Liver (tissue), 9 donors: Measurements from ENCODE around the gene NINJ1. TPM values are rescaled to one million over a fixed set of nuclear protein-coding genes. Genes with fewer than 3 reads are reported as not detected.
"Not testable (repeated sequence)": the region's sequence is repeated elsewhere in the genome, so short reads cannot be mapped to it uniquely, and the experiment has no call there.

Experiments used
- DNase-seq: peaks from one replicate; pipeline ENCODE4 v3.0.0-alpha.2; 2017; ENCODE audit warnings: low spot score
- H3K27ac ChIP-seq, 2 donors: one replicate each; pipeline ENCODE4 v1.7.0; 2013; ENCODE audit warnings: inconsistent platforms in 2 of 2, low read length in 2 of 2, control low read depth in 1 of 2, low read depth in 1 of 2, mild to moderate bottlenecking in 1 of 2
- H3K27me3 ChIP-seq, 4 donors: one replicate each; pipeline versions ENCODE4 v1.6.1 to v1.7.0; 2013; ENCODE audit warnings: low read length in 3 of 4, inconsistent platforms in 1 of 4, mild to moderate bottlenecking in 1 of 4, moderate library complexity in 1 of 4; ENCODE audit not compliant: control insufficient read depth in 4 of 4, insufficient read depth in 4 of 4
- H3K36me3 ChIP-seq, 4 donors: one replicate each; pipeline versions ENCODE4 v1.6.1 to v1.7.0; 2013; ENCODE audit warnings: low read length in 3 of 4, mild to moderate bottlenecking in 3 of 4, low read depth in 1 of 4, moderate library complexity in 1 of 4; ENCODE audit not compliant: control insufficient read depth in 4 of 4, insufficient read depth in 3 of 4
- H3K4me1 ChIP-seq, 4 donors: one replicate each; pipeline versions ENCODE4 v1.6.1 to v1.7.0; 2013; ENCODE audit warnings: low read length in 3 of 4, mild to moderate bottlenecking in 3 of 4, moderate library complexity in 1 of 4; ENCODE audit not compliant: control insufficient read depth in 4 of 4, insufficient read depth in 4 of 4
- H3K4me3 ChIP-seq, 3 donors: one replicate each; pipeline versions ENCODE4 v1.6.1 to v1.7.0; 2013; ENCODE audit warnings: low read length in 3 of 3, control low read depth in 1 of 3, low read depth in 1 of 3, mild to moderate bottlenecking in 1 of 3
- H3K9ac ChIP-seq, 2 donors: one replicate each; pipeline ENCODE4 v1.7.0; 2013; ENCODE audit warnings: low read length in 2 of 2, mild to moderate bottlenecking in 2 of 2, moderate library complexity in 2 of 2, control low read depth in 1 of 2, low read depth in 1 of 2
- H3K9me3 ChIP-seq, 4 donors: one replicate each; pipeline versions ENCODE4 v1.6.1 to v1.7.0; 2013; ENCODE audit warnings: low read length in 3 of 4; ENCODE audit not compliant: control insufficient read depth in 4 of 4
- FOXA1 ChIP-seq: IDR thresholded peaks from 2 replicates; pipeline ENCODE4 v1.6.1; 2016; ENCODE audit warnings: antibody characterized with exemption
- FOXA2 ChIP-seq: IDR thresholded peaks from 2 replicates; pipeline ENCODE4 v1.6.1; 2016; ENCODE audit warnings: antibody characterized with exemption
- HNF4A ChIP-seq, 2 donors: conservative IDR thresholded peaks; 2 replicates each; pipeline ENCODE4 v1.6.1; 2016; ENCODE audit warnings: antibody characterized with exemption in 2 of 2, mild to moderate bottlenecking in 2 of 2
- HNF4G ChIP-seq: IDR thresholded peaks from 2 replicates; pipeline ENCODE4 v1.6.1; 2016; ENCODE audit warnings: antibody characterized with exemption
- MAX ChIP-seq: IDR thresholded peaks from 2 replicates; pipeline ENCODE4 v1.6.1; 2016; ENCODE audit warnings: antibody characterized with exemption
- NR2F2 ChIP-seq: IDR thresholded peaks from 2 replicates; pipeline ENCODE4 v1.6.1; 2016; ENCODE audit warnings: antibody characterized with exemption
- RAD21 ChIP-seq, 2 donors: IDR thresholded peaks; 2 replicates each; pipeline ENCODE4 v1.6.1; 2016; ENCODE audit warnings: antibody characterized with exemption in 2 of 2, mild to moderate bottlenecking in 2 of 2
- RXRA ChIP-seq, 2 donors: IDR thresholded peaks; 2 replicates each; pipeline ENCODE4 v1.6.1; 2017 to 2018; ENCODE audit warnings: antibody characterized with exemption in 2 of 2, mild to moderate bottlenecking in 1 of 2
- YY1 ChIP-seq: IDR thresholded peaks from 2 replicates; pipeline ENCODE4 v1.6.1; 2016; ENCODE audit warnings: antibody characterized with exemption, mild to moderate bottlenecking
- WGBS: extraction: QIAGEN DNeasy Blood & Tissue Kit; methylation state at CpG from one replicate; pipeline ENCODE4 v1.1.7; 2013; 5-methylcytosine and 5-hydroxymethylcytosine counted together
- polyA plus RNA-seq, 2 donors: library from polyadenylated mRNA; stranded (reverse) in 1 of 2; unstranded in 1 of 2; fragments of 200-250 nt in 1 of 2; fragments of >200 nt in 1 of 2; fragmentation: Nextera tagmentation in 1 of 2; extraction: Ambion mirVana in 1 of 2; gene quantifications; one replicate each; pipeline versions ENCODE4 v1.2.1 to v1.2.3, GENCODE V29; 2013 to 2015
- total RNA-seq, 2 donors: library from RNA; depleted of rRNA; stranded (reverse); fragments of >200 nt; gene quantifications; one replicate each; pipeline ENCODE4 v1.2.3, GENCODE V29; 2014
- TF ChIP-seq, protein P1 (sequence below): IDR thresholded peaks from 2 replicates; pipeline ENCODE4 v1.6.1; 2016; ENCODE audit warnings: antibody characterized with exemption
- TF ChIP-seq, protein P2 (sequence below): IDR thresholded peaks from 2 replicates; pipeline ENCODE4 v1.6.1; 2016; ENCODE audit warnings: antibody characterized with exemption, mild to moderate bottlenecking
- donor health status: healthy.
- donor health status: healthy.
- donor health status: healthy.
- donor health status: healthy.
- donor health status: healthy.

NINJ1 gene
- total and polyA plus RNA-seq, 4 donors = 31.2 to 72.1 (median 55.2) TPM

DNA sequence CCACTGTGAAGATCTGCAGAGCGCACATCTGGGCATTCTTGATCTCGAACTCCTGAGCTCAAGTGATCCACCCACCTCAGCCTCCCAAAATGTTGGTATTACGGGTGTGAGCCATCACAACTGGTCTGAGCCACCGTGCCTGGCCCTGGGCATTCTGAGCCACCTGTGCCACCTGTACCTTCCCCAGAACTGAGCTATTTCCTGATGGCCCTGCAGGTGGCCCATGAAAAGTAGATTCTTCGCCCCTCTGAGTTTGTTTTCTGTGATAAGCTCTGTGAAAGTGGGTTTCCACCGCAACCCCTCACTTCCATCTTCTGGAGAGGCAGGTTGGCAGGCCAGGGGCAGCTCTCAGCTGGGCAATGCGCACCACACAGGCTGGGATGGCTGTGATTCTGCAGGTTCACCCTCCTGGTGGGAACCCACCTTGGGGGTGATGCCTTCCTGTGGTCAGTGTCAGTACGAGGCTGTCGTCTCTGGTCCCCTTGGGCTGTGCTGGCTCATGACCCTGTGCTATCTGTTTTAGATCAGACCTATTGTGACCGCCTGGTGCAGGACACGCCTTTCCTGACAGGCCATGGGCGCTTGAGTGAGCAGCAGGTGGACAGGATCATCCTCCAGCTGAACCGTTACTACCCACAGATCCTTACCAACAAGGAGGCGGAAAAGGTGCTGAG lies 26.8 kb downstream of the NINJ1 start:
- H3K4me3 ChIP-seq = no peak overlapping the region
- peaks cover 0 to 5% (median 0%) of the 10 kb centered on the region in 4 donors for H3K4me1 ChIP-seq
- no peak for TF ChIP-seq FOXA1
- TF ChIP-seq HNF4A (conservative IDR thresholded peaks at IDR 0.05) = no peak
- TF ChIP-seq, protein P1, sequence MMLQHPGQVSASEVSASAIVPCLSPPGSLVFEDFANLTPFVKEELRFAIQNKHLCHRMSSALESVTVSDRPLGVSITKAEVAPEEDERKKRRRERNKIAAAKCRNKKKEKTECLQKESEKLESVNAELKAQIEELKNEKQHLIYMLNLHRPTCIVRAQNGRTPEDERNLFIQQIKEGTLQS = no peak
- no peak for TF ChIP-seq RAD21 (IDR thresholded peaks at IDR 0.05)
- no peak for TF ChIP-seq HNF4G
- TF ChIP-seq YY1 = no peak
- H3K27ac ChIP-seq = no peak overlapping the region
- no peaks in the 10 kb centered on the region for H3K27me3 ChIP-seq
- no peak overlapping the region for H3K9ac ChIP-seq
- 96% methylated on average over 14 of the region's 14 CpGs for WGBS
- peaks cover 0 to 4% (median 0%) of the 10 kb centered on the region in 4 donors for H3K36me3 ChIP-seq
- H3K9me3 ChIP-seq = no peaks in the 10 kb centered on the region
- no peak for DNase-seq

GRCh38 chr9:93105620-93106019 lies 28.4 kb downstream of the NINJ1 start:
- Histone ChIP-seq H3K9me3 (no peaks in the 10 kb centered on the region), H3K27me3 (no peaks in the 10 kb centered on the region), H3K36me3 (peaks cover 0 to under 1% (median 0%) of the 10 kb centered on the region in 4 donors), H3K27ac (no peak overlapping the region), H3K9ac (no peak overlapping the region), H3K4me3 (no peak overlapping the region), H3K4me1 (peaks cover 0 to 5% (median 0%) of the 10 kb centered on the region in 4 donors)
- TF ChIP-seq FOXA1 (no peak), FOXA2 (no peak), NR2F2 (no peak), MAX (no peak), RXRA (IDR thresholded peaks at IDR 0.05) (no peak)
- TF ChIP-seq, protein P2, sequence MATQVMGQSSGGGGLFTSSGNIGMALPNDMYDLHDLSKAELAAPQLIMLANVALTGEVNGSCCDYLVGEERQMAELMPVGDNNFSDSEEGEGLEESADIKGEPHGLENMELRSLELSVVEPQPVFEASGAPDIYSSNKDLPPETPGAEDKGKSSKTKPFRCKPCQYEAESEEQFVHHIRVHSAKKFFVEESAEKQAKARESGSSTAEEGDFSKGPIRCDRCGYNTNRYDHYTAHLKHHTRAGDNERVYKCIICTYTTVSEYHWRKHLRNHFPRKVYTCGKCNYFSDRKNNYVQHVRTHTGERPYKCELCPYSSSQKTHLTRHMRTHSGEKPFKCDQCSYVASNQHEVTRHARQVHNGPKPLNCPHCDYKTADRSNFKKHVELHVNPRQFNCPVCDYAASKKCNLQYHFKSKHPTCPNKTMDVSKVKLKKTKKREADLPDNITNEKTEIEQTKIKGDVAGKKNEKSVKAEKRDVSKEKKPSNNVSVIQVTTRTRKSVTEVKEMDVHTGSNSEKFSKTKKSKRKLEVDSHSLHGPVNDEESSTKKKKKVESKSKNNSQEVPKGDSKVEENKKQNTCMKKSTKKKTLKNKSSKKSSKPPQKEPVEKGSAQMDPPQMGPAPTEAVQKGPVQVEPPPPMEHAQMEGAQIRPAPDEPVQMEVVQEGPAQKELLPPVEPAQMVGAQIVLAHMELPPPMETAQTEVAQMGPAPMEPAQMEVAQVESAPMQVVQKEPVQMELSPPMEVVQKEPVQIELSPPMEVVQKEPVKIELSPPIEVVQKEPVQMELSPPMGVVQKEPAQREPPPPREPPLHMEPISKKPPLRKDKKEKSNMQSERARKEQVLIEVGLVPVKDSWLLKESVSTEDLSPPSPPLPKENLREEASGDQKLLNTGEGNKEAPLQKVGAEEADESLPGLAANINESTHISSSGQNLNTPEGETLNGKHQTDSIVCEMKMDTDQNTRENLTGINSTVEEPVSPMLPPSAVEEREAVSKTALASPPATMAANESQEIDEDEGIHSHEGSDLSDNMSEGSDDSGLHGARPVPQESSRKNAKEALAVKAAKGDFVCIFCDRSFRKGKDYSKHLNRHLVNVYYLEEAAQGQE = no peak
- 91% methylated on average over 1 of the region's 1 CpG for WGBS
- no peak for DNase-seq

DNA sequence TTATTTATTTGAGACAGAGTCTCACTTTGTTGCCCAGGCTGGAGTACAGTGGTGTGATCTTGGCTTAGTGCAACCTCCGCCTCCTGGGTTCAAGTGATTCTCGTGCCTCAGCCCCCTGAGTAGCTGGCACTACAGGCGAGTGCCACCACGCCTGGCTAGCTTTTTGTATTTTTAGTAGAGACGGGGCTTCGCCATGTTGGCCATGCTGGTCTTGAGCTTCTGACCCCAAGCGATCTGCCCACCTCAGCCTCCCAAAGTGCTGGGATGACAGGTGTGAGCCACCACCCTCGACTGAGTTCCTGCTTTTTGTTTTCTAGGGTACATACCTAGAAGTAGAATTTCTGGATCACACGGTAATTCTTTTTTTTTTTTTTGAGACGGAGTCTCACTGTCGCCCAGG lies 33.0 kb downstream of the NINJ1 start:
- H3K27ac ChIP-seq, H3K9me3 ChIP-seq, H3K27me3 ChIP-seq, H3K4me3 ChIP-seq, H3K36me3 ChIP-seq, DNase-seq, H3K9ac ChIP-seq: not testable (repeated sequence)
- WGBS = 97% methylated on average over 11 of the region's 11 CpGs
- H3K4me1 ChIP-seq = peaks cover 6 to 18% (median 17%) of the 10 kb centered on the region in 4 donors
